Activated naive CD8-positive, alpha-beta T cell treated with anti-CD3 and anti-CD28 coated beads, Interleukin-2, amount 50 U/mL, for 16 hours (primary cell): ENCODE measurements around the gene ZBTB43.
"Not testable (repeated sequence)": the region's sequence is repeated elsewhere in the genome, so short reads cannot be mapped to it uniquely, and the experiment has no call there.

ENCODE experiments used
- DNase-seq: peaks from one replicate; pipeline ENCODE4 v3.0.0-alpha.2; 2020; ENCODE audit warnings: low read depth, low spot score

The ZBTB43 gene

GRCh38 chr9:126804696-126805553, at the start of gene ZBTB43:
ZBTB43 (plus strand) TSS chr9:126805040; CDS start chr9:126832510, 27,470 bp downstream.
- DNase-seq: peak; percentile 97

DNA sequence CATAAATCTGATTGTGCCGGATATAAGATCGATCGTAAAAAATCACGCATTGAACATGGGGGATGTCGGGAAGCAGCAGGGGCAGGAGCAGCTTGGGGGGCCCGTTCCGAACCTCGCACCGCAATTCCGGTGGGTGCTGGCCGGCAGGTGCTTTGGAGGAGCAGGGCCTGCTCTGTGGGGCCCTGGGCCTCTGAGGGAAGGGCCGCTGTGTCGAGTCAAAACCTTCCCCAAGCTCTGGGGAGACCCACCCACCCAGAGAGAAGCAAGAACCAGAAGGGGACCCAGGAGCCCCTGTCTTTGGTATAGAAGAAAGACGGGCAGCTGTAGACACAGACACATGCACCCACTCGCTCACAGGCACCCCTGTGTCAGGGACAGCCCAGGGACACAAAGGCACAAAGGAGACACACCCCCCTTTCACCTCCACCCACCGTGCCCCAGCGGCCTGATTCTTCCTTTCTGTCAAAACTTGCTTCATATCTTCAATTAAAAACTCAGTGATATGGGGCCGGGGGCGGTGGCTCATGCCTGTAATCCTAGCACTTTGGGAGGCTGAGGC, 49.4 kb upstream of the ZBTB43 start:
- DNase-seq: no peak

DNA sequence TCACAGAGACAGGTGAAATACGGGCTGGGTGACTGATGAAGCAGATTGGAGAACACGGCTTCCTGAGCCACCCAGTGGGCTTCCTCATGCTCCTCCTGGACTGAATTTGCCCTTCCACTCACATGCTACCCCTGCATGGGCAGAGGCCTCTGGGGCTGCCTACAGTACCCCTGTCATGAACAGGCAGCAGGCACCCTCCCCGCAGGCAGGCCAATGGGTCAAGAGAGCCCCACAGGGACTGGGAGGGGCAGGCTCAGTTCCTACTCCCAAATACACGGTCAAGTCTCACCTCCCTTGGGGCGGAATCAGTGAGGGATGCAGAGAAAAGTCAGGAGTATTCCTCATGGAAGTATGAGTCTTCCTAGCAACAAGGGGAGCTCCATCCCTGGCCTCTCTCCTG, 48.6 kb upstream of the ZBTB43 start:
- no peak for DNase-seq

- DNase-seq: no peak
Observed at GRCh38 chr9:126756876-126757415, 47.9 kb upstream of the ZBTB43 start.

DNA sequence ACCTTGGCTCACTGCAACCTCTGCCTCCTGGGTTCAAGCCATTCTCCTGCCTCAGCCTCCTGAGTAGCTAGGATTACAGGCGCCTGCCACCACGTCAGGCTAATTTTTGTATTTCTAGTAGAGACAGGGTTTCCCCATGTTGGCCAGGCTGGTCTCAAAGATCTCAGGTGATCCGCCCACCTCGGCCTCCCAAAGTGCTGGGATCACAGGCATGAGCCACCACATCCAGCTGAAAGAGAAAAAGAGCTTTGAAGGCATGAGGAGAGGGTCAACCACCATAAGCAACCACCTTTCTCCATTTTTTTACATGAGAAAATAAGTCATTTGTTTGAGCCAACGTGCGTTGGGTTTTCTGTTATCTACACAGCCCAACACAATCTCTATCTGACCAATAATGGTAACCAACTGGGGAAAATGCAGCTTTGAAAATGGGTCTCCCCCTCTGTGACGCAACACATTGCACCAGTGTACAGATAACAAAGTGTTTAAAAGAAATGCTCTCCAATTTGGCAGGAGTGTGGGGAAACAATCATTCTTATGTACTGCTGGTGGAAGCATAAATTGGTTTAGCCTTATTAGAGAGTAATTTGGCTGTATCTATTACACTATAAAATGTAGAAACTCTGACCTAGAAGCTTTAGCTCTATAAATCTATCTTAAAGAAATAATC, 45.8 kb upstream of the ZBTB43 start:
- DNase-seq: no peak

GRCh38 chr9:126761274-126761673, 43.6 kb upstream of the ZBTB43 start:
- DNase-seq: no peak

DNA sequence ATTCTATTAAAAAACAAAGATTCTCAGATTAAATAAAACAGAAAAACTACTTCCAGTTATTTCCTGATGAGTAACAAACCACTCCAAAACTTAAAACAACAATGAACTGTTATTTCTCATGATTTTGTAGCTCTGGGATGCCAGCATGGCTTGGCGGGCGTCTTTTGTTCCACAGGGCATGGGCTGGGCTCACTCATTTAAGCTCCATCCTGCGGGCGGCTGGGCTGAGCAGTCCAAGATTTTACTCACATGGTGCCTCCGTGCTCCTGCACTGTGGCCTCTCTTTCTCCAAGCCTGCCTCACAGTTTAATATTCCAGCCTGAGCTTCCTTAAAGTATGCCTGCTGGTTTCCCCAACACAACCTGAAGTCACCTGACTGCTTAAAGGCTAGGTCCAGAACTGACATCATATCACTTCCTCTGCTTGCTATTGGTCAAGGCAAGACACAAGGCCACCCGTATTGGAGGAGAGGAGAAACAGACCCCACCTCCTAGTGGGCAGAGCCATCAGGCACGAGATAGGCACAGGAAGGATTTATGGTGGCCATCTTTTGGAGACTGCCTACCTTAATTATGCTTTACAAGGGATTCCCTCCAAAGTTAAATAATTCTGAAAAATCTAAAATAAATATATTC, 41.6 kb upstream of the ZBTB43 start:
- no peak for DNase-seq

GRCh38 chr9:126773004-126773607, 31.7 kb upstream of the ZBTB43 start:
- no peak for DNase-seq

DNA sequence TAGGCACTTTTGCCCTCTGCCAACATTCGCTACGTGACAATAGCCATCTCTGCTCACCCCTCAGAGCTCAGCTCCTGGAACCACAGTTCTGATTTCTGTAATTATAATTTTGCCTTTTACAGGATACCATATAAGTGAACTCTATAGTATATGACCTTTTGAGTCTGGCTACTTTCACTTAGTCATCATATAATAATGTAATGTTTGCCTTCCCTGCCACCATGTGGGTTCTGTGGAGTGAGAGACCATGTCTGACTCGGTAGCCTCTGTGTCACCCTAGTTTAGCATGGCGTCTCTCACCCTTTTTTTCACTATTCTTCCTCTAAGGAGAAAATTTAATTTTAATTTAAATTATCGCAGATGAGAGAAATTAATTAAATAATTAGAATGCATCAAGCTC, 28.9 kb upstream of the ZBTB43 start:
- DNase-seq: no peak

- DNase-seq: no peak
Observed at GRCh38 chr9:126777733-126778132, 27.1 kb upstream of the ZBTB43 start.

- no peak for DNase-seq
Observed at GRCh38 chr9:126778141-126778540, 26.7 kb upstream of the ZBTB43 start.

DNA sequence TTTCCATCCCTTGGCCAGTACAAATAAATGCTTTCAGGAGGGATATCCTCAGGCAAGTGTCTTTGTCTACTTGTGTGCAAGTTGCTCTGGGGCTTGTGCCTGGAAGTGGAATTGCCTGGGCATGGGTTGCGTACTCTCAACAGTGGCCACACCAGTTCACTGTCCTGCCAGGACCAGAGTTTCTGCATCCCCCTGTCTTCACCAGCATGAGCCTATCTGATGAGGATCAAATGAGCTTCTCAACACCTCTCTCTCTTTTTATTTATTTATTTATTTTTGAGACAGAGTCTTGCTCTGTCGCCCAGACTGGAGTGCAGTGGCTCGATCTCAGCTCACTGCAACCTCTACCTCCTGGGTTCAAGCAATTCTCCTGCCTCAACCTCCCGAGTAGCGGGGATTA, 26.1 kb upstream of the ZBTB43 start:
- DNase-seq: not testable (repeated sequence)

DNA sequence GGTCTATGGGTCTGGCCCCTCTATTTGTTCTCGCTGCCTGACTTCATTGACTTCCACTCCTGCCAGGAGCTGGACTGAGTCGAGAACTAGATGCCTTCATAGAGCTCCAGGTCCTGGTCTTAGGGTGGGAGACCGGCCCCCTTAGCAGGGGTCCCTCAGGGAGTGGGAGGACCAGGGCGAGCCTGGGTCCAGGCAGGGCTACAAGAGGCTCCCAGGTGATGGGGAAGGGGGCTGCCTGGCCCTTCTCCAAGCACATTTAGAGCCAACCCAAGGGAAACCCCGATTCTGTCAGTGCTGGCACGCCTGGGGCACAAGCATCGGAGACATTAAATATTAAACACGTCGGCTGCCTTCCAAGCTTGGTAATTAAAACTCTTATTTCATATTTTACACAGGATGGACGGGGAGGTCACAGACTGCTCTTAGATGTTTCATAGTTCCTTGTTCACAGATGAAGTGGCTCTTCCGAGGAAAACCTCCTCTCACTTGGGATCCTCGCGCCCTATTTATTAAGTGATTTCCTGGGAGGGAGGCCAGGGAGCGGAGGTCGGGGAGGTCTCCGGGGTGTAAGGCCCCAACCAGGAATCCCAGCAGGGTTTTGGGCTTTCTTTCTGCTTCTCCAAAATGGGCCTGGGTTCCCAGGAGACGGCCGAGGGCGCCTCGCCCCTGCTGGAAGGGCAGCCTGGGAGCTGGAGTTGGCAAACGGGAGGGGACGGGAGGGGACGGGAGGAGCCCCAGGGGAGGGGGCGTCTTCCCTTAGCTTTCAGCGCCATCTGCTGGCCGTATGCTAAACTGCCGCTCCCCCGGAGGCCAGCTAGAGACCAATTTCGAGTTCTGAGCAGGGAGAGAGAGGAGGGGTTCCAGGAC, 23.4 kb upstream of the ZBTB43 start:
- peak; percentile 69 for DNase-seq

GRCh38 chr9:126782053-126782388, 22.8 kb upstream of the ZBTB43 start:
- no peak for DNase-seq

DNA sequence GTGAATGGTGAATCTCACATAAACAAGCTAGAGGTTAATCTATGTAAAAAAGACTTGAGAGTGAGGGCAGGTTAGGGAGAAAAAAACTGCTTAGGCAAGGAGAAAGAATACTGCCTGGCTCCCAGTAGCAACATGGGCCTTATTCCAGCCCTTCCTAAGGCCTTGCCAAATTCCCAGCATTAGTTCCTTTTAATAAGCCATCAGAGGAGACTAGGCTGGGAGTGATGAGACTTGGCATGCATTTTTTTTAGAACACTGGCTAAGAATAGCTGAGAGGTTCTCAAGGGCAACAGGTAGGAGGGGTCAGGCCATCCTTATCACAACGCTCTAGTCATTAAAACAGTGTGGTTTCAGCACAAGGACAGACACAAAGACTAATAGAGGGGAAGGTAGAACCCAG, 20.9 kb upstream of the ZBTB43 start:
- DNase-seq: no peak

GRCh38 chr9:126784401-126784800, 20.4 kb upstream of the ZBTB43 start:
- no peak for DNase-seq

- not testable (repeated sequence) for DNase-seq
Observed at GRCh38 chr9:126784841-126785240, 20.0 kb upstream of the ZBTB43 start.

DNA sequence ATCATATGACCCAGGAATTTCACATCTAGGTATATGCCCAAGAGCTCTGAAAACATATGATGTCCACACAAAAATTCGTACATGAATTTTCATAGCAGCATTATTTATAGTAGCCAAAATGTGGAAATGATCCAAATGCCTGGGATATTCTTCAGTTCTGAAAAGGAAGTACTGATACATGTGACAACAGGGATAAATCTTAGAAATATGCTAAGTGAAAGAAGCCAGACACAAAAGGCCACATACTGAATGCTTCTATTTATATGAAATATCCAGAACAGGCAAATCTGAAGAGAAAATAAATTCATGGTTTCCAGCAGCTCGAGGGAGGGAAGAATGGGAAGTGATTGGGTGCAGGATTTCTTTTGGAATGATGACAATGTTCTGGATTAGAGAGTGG, 16.8 kb upstream of the ZBTB43 start:
- DNase-seq: no peak

DNA sequence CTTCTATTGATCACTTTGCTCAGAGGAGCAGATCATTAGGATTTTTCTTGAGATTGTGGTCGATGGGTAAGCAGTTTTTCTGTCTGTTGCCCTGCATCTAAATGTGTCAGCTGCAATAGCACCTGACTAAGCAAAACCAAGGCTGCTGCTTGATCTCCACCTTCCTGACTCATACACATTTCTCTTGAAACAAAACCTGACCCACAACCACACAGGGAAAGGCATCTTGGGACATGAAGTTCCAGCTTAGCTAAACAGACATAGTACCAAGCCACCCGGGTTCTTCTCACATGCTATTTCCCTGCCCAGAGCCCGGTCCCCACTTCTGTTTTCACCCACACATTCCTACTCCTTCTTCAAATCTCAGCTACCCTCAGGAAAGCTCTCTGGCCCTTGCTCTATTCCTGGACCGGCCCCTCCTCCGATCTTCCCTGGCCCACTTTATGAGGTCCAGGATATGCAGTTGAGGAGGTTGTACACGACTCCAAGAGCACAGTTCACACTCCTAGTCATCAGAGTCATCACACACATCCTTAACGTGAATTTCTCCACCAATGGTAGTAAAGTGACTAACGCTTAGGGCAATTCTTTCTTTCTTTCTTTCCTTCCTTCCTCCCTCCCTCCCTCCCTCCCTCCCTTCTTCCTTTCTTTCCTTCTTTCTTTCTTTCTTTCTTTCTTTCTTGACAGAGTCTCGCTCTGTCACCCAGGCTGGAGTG, 16.0 kb upstream of the ZBTB43 start:
- DNase-seq: no peak

- DNase-seq: no peak
Observed at GRCh38 chr9:126790561-126790960, 14.3 kb upstream of the ZBTB43 start.
